HG03280 (cell line): Measurements from ENCODE around the gene TRIM66.

Source experiments
- ATAC-seq: cut with Tn5 transposase; IDR thresholded peaks from one replicate; pipeline ENCODE4 v1.9.1; 2021; ENCODE audit warnings: mild to moderate bottlenecking, moderate library complexity; ENCODE audit not compliant: unreplicated experiment

TRIM66 gene

DNA sequence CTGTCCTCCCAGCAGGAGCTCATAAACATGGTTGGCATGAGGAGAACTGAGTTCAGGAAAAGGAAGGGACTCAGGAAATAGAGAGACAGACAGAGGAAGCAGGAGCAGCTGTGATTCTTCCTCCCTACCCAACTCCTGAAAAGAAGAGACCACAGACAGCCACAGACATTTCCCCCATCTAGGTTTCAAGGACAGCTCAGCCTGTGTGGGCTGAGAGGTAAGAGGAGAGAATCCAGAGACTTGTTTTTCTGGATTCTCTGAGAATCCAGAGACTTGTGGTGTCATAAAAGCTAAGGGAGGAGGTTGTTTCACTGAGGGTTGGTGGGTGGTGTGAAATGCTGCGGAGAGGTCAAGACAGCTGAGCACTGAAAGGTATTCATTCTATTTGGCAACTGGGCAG lies 69.4 kb downstream of the TRIM66 start:
- no peak for ATAC-seq

DNA sequence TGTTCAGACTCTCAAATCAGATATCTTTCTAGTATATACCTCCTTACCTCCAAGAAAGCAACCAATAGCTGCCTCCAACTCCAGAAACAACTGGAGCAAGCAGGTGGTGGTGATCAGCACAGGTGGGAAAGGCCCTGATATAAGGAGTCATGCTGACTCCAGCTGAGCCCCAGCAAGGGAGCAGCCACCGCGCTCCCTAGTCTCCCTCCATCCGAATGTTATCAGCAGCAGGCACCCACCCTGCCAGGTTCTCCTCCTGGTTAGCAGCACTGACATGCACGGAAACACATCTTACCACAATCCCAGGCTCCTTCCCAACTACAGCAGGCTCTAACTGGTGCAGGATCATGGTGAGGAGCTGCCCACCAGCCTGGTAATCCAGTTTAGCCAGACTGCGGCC lies 69.9 kb downstream of the TRIM66 start:
- ATAC-seq, result no peak

DNA sequence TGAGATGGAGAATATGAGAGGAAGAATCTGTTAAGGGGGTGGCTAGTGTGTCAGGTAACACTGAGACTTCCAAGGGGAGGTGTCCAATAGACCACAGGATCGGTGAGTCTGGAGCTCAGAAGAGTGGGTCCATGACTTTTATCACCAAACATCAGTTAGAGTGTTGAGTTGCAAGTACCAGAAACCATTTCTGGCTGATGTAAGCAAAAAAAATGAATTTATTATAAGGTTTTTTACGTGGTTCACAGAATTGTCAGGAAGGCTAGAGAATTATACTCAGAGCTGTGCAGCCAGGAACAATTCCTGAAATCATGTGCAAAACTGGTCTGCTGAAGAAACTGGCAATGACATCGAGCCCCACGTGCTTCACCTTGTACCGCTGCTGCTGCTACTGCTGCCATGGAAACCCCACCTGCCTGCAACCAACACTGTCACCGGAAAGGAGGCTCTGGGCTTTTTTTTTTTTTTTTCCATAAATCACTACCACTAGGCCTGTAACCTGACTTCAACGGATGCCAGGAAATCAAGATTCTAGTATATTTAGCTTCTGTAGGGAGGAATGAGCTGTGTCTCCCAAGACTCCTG lies 71.8 kb downstream of the TRIM66 start:
- ATAC-seq, result no peak

DNA sequence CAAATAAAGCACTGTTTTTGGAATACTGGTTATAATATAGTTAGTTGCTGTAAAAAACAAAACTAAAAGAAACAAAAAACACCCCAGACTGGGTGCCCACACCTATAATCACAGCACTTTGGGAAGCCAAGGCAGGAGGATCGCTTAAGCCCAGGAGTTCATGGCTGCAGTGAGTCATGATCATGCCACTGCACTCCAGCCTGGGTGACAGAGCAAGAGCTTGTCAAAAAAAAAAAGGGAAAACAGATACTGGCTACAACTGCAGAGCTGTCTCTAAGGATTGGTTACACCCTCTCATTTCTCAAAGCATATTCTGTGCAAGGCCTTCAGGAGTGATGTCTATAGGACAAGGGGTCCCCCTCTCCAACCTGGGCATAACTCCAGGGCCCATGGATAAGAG lies 73.8 kb downstream of the TRIM66 start:
- no peak for ATAC-seq

DNA sequence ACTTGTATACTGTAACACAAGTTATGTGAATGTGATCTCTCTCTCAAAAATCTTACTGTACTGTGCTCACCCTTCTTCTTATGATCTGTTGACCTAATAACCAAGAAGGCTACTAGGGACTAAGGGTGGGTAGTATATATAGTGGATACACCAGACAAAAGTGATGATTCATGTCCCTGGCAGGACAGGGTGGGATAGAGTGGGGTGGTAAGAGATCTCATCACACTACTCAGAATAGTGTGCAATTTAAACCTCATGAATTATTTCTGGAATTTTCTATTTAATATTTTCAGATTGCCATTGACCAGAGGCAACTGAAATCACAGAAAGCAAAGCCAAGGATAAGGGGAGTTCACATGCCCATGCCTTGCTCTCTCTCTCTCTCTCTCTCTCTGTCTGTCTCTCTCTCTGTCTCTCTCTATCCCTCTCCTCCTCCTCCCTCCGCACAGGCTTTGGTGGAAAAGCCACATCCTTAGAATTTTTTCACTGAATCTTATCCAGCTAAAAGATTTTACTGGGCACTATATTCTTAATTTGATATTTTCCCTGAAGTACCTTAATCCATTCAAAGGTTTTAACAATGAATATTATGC lies 76.4 kb downstream of the TRIM66 start:
- no peak for ATAC-seq

DNA sequence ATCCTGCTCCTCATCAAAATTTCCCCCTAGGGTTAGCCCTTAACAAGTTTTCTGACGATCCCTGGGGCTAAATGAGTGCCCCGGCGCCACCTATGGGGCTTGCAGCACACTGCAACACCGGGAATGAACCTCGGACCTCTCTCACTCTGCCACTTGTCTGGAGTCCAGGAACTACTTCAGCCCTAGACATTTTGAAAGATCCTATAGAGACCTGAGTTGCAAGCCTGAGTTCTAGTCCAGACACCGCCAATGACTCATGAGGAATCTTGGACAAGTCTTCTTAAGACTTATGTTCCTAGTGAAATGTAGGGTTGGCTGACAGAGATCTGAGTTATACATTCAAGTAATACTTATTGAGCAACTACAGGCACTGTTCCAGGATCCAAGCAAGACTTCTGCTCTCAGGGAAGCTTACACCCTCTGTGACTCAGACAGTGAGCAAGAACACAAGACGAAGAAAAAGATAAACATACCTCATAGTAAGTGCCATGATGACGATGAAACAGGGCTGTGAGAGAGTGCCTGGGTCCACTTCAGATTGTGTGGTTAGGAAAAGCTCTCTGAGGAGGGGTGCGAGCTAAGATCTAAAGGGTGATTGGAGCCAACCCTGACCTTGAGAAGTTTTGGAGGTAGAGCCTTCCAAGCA lies 78.3 kb downstream of the TRIM66 start:
- ATAC-seq, result peak; percentile 74

DNA sequence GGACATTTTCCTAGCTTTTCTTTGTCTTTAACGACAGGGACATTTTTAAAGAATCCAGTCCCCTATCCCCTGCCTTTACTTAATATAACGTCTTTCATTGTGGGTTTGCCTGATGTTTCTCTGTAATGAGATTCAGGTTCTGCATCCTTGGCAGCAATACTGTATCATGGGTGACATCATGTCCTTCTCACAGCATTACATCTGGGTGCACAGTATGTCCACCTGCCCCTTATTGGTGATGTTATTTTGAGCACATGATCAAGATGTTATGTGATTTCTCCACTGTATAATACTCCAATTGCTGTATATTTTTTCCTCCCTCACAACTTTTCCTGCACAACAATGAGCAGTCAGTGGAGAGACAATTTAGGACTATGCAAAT lies 78.8 kb downstream of the TRIM66 start:
- no peak for ATAC-seq

DNA sequence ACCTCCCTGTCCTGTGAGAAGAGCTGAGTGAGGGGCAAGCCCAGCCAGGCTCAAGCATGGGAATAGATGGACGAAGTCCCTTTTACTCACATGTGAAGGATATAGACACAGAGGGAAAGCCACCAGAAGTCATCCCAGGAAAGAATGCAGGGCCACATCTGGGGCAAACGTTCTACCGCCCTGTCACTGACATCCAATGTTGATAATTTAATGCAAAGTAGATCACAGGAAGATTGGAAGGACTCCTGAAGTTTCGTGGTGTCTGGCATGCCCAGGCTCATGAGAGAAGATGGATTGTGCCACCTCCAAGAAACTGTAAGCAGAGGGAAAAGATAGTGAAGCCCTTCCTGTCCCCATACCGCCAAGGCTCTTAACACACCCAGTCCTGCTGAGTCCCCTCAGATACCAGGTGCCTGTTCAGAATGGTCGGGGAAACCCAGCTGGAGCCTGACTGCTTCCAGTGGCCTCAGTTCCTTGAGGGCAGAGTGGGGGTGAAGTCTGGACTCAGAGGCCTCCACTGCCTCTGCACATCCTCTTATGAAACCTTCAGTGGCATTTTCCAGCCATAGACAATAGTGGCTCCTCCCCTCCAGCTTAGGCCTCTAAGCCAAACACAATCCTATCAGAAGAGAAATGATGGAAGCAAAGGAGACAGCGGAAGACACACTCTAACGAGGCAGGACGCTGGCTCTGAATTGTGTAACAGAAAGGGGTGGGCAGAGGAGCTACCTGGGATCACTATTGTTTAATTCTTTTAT lies 80.9 kb downstream of the TRIM66 start:
- ATAC-seq, result no peak

DNA sequence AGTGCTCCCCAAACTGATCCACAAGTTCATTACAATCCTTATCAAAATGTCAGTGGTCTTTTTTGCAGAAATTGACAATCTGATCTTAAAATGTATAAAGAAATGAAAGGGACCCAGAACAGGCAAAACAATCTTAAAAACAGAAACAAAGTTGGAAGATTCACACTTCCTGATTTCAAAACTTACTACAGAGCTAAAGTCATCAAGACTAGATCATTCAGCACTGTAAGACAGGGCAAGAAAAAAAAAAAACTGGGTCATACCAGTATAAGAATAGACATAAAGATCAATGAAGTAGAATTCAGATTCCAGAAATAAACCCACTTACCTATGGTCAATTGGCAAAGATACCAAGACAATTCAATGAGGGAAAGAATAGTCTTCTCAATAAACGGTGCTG lies 84.0 kb downstream of the TRIM66 start:
- no peak for ATAC-seq

DNA sequence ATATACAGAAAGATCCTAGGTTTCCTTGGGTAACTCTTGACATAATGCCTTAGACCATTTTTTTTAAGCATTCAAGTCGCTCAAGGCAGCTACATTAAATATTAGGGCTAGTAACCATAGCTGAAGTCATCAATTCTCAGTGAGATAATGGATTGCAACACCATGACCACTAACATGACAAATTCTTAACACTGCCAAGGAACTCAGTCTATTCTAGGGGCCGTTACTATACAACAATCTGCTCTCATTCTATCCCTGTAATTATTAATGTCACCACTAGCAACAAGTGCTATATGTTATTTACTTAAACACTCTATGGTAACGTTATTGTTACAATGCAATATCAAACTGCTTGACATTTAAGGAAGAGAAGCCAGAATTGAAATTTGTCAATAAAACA lies 85.3 kb downstream of the TRIM66 start:
- no peak for ATAC-seq

DNA sequence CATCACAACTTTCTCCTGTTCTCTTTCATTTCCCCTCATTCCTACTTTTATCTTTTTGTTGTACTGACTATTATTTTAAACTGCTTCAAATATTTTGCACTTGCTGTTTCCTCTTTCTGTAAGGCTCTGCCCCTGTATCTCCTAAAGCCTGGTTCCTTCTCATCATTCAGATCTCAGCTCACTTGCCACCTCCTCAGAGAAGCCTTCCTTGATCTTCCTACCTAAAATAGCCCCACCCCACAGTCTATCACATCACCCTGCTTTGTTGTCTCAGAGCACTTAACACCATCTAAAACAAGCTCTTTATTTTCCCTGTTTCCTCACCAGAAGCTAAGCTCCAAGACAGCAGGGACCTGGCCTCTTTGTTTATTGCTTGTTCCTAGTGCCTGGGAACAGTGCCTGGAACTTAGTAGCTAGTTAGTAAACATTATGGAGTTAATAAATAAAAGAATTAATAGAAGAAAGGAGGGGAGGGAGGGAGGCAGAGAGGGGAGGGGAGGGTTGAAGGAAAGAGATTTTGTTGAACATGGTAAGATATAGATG lies 85.9 kb downstream of the TRIM66 start:
- no peak for ATAC-seq

DNA sequence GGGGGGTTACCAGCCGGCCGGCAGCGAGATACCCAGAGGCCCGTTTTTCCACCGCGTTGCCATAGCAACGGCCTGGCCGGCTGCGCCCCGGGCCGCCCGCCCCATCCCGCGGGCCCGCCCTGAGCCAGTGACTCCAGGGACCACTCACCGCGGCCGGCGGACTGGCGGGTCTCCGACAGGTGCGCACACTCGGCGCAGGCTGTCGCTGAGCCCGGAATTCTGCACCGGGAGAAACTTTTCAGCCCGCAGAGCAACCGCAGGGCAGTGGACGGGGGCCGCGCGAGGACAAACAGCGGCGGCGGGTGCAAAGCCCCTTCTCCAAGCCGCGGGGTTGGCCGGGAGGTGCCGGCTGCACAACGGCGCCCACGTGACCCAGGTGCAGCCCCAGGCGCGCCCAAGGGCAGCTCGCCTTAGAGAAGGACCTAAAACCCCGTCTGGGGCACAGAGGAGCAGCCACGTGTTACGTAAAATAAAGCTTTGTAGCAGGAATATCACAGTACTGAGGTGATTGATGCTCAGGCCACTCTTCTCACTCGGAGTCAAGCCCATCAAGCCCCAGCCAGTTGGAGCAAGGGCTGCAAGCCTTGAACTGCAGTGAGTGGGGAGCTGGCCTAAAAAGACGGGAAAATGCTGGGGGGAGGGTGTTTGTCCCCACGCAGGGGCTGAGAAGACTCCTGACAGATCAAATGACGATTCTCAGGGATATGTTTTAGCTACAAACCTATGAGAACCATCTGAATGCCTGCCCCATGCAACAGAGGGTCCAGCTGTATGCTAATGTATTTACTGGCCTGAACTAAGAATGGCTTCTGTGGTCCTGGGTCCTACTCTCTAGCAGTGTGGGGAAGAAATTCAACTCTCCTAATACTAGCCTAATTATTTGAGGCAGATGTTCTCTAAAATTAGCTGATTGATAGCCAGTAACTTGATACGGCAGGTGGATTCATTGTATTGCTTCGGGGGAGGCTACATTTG lies 88.2 kb downstream of the TRIM66 start, which contains the start of gene STK33:
TSS of gene STK33 (minus strand) at position 294 of the 975 bp plus-strand sequence. CDS start 119,323 bp downstream, outside the sequence.
- ATAC-seq, result peak; percentile 92

DNA sequence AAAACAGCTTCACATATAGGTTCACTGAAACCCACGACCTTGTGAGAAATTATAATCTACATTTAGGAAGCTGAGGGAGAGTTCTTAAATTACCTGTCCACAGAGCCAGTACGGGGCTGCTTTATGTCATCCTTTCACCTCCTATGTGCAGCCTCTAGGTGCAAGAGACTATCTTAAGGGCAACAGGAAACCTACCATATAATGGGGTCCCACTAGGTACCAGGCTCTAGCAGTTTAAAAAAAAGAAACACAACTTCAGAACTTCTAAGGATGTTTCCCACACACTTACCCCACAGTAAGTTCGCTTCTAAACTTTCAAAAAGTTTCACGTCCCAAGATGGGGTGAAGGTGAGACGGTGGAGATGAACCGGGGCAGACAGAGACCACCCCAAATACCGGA lies 89.0 kb downstream of the TRIM66 start:
- ATAC-seq, result peak; percentile 14

DNA sequence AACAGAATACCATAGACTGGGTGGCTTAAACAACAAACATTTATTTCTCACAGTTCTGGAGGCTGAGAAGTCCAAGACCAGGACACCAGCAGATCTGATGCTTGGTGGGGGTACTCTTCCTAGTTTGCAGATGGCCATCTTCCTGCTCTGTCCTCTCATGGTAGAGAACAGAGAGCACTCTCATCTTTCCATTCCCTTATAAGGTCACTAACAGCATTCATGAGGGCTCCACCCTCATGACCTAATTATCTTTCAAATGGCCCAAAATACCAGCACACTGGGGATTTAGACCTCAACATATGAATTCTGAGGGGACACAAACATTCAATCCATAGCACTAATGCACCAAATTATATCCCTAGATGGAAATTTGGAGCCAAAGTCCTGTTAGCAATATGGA lies 94.5 kb downstream of the TRIM66 start:
- no peak for ATAC-seq

DNA sequence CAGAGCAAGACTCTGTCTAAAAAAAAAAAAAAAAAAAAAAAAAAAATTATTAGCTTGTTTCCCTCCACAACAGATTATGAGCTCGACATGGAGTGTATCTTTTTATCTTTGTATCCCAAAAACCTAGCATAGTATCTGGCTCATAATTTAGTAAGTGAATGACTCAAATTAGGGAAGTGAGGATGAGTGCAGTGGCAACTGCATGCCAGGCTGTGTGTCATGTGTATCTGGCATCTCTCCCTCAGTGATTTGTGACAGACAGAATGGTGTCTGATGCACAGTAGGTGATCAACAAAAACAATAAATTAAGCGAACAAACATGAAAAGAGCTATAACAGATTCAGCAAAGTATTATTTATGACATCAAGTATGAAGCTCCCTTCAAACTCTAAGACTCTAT lies 95.7 kb downstream of the TRIM66 start:
- no peak for ATAC-seq

DNA sequence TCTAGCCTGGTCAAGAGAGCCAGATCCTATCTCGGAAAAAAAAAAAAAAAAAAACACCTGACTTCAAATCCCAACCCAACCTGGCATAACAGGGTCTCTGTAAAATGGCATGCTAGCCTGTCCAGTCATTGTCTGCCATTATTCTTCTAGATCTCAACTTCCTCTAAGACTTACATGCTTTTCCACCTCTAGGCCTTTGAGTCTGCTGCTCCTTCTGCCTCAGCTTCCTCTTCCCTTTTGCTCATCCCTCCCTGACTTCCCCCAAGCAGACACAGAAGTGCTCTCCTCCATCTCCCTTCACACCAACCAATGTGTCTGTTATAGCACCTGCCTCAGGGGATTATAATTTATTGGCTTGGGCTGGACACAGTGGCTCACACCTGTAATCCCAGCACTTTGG lies 96.3 kb downstream of the TRIM66 start:
- no peak for ATAC-seq

DNA sequence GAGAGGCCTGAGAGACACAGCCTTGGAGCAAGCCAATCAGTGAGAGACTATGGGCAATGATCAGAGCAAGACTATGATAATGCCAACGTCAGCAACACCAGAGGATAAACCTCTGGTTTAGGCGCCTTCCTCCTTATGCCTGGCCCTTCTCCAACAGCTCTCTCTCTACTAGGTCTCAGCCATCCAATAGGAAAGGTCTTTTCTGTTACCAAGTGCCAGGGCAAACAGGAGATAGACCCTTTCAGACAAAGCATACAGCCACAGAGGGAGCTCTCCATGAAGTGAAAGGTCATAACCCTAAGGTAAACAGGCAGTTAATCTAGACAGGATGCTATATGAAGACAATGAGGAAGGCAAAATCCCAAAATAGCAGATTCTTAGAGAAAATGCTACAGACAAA lies 98.0 kb downstream of the TRIM66 start:
- ATAC-seq, result no peak

DNA sequence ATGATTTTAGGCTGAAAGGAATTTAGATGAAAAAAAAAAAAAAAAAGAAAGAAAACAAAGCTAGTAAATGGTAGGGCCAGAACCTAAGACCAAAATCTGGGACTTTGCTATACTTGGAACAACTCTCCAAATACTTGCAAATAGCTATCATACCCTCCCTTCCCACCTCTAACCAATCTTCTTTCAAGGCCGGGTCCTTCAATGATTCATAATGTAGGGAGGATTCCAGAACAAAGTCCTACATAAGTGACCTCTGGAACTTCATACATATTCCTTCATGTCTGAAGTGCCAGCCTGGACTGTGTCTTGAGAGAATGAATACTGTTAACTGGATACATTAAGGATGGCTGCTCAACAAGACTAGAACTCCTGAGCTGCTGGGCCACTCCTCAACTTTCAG lies 98.4 kb downstream of the TRIM66 start:
- no peak for ATAC-seq

DNA sequence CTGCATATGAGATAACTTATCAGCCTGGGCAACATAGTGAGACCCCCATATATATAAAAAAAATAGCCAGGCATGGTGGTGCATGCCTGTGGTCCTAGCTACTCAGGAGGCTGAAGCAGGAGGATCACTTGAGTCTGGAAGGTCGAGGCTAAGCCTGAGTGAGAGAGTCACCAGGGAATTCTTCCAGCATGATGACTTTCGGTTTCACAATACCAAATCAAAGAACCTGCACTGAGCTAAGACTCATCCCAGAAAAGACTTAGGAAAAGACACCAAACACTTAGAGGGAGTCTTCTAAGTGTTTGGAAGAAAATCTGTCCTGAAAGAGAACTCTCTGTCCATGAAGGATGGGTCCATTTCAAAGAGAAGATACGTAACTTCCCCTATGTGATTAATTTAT lies 101.2 kb downstream of the TRIM66 start:
- no peak for ATAC-seq

DNA sequence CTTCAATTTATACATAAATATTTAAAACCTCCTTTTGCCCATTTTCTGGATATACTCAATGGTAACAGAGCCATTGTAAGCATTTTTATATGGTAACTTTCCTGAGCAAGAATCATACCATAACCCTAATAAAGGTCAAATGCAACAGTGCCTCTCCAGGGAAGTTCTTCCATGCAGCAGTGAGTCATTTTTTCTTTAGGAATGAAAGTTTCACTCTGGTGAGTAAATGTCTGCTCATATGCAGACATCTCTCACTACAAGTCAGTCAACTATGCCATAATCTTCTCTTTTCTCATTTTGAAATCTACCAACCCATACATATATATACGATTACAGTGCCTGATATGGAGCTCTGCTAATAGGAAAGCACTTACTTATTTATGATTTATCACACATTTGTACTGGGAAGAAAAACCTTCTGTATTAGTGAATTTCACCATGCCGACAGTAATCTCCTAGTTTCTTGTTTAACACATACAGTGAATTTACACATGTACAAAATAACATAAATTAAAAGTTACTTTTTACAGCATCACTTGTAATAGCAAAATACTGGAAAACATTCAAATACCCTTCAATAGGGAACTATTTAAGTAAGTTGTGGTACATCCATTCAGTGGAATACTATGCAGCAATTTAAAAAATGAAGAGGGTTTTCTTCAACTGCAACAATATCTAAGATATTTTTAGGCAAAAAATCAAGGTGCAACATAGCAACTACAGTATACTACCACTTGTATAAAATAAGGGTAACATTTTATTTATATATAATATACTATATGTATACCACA lies 104.5 kb downstream of the TRIM66 start:
- ATAC-seq, result no peak
